GM12878 (cell line): ENCODE data around the gene SPSB3. TPM values are rescaled to one million over a fixed set of nuclear protein-coding genes. Genes with fewer than 3 reads are reported as not detected.

Source experiments
- ATAC-seq: fragments of 200-7000 bp; cut with Tn5 transposase; 3 replicates; pipeline ENCODE4 v1.9.1; 2020; ENCODE audit warnings: mild to moderate bottlenecking, moderate library complexity
- BruUV-seq: library from RNA; stranded (reverse); fragments of 400-500 nt; replicated peaks from 2 replicates; lab custom pipeline; 2021; lab: Mats Ljungman, UMichigan
- CTCF ChIA-PET: fragments of 300-600 bp; sonication (Branson Sonifier 250); formaldehyde crosslinking; extraction: SDS; loops from one replicate; lab custom pipeline; 2021; ENCODE audit warnings: inconsistent platforms; lab: Yijun Ruan, JAX
- POLR2A ChIA-PET: fragments of 350-600 bp; formaldehyde crosslinking; extraction: SDS; loops from one replicate; lab custom pipeline; 2021; ENCODE audit warnings: inconsistent platforms; lab: Charles Lee
- RAD21 ChIA-PET: fragments of 300-600 bp; sonication (Branson Sonifier 250); formaldehyde crosslinking; loops from one replicate; lab custom pipeline; 2023; ENCODE audit warnings: antibody characterized with exemption; ENCODE audit not compliant: unreplicated experiment; lab: Charles Lee
- SMC1A ChIA-PET: fragments of 300-600 bp; sonication (Branson Sonifier 250); formaldehyde crosslinking; loops from one replicate; lab custom pipeline; 2023; ENCODE audit not compliant: unreplicated experiment, uncharacterized antibody; lab: Charles Lee
- DNase-seq: peaks from one replicate; pipeline ENCODE4 v3.0.0-alpha.2; 2011; ENCODE audit warnings: low read depth, low spot score
- FAIRE-seq: peaks from 3 replicates; lab custom pipeline; 2011; peaks lifted over from hg19 to GRCh38; lab: Jason Lieb, UNC
- H2AFZ ChIP-seq: 2 replicates; pipeline ENCODE4 v1.6.0; 2011; ENCODE audit warnings: low read depth, low read length, control low read depth; ENCODE audit not compliant: control insufficient read depth
- H3K27ac ChIP-seq: 2 replicates; pipeline ENCODE4 v1.5.1; 2011; ENCODE audit warnings: control low read depth; ENCODE audit not compliant: control insufficient read depth, insufficient read depth
- H3K27me3 ChIP-seq, 2 experiments: replicated peaks in 1 of 2; 2 replicates each; pipeline versions ENCODE4 v1.6.0 to v1.6.1; 2011; ENCODE audit warnings: low read length in 1 of 2; ENCODE audit not compliant: control insufficient read depth in 2 of 2, insufficient read depth in 2 of 2
- H3K36me3 ChIP-seq, 2 experiments: 2 replicates each; pipeline ENCODE4 v1.5.1; 2011; ENCODE audit warnings: low read length in 1 of 2; ENCODE audit not compliant: control insufficient read depth in 2 of 2, insufficient read depth in 2 of 2
- H3K4me1 ChIP-seq: 2 replicates; pipeline ENCODE4 v1.6.1; 2011; ENCODE audit warnings: mild to moderate bottlenecking, low read length, moderate library complexity, mixed read lengths; ENCODE audit not compliant: control insufficient read depth, insufficient read depth
- H3K4me2 ChIP-seq: 2 replicates; pipeline ENCODE4 v1.6.0; 2011; ENCODE audit warnings: control low read depth; ENCODE audit not compliant: control insufficient read depth, insufficient read depth
- H3K4me3 ChIP-seq: fragments of 200-600 bp; sonication (generic); 2 replicates; pipeline ENCODE4 v1.5.1; 2016
- H3K79me2 ChIP-seq: 2 replicates; pipeline ENCODE4 v1.6.0; 2011; ENCODE audit warnings: low read length; ENCODE audit not compliant: control insufficient read depth, insufficient read depth
- H3K9ac ChIP-seq: 2 replicates; pipeline ENCODE4 v1.8.0; 2011; ENCODE audit warnings: low read length, control low read depth, mixed read lengths; ENCODE audit not compliant: control insufficient read depth, insufficient read depth
- H3K9me3 ChIP-seq: replicated peaks from 3 replicates; pipeline ENCODE4 v1.5.1; 2011; ENCODE audit warnings: mild to moderate bottlenecking, low read length; ENCODE audit not compliant: control insufficient read depth, insufficient read depth
- H4K20me1 ChIP-seq: 2 replicates; pipeline ENCODE4 v1.6.0; 2011; ENCODE audit not compliant: control insufficient read depth, insufficient read depth
- CBX3 ChIP-seq: fragments of 200-600 bp; sonication (generic); IDR thresholded peaks from 2 replicates; pipeline ENCODE4 v1.6.1; 2016; ENCODE audit warnings: low read depth, borderline replicate concordance
- CEBPB ChIP-seq, 2 experiments: fragments of 150-350 bp in 1 of 2; IDR thresholded peaks; 2 replicates each; pipeline ENCODE4 v1.6.1; 2012 to 2014; ENCODE audit warnings: low read depth in 2 of 2, low read length in 2 of 2, borderline replicate concordance in 1 of 2, inconsistent platforms in 1 of 2
- FOXM1 ChIP-seq: IDR thresholded peaks from 2 replicates; pipeline ENCODE4 v1.6.1; 2012; ENCODE audit warnings: low read depth, mild to moderate bottlenecking, inconsistent platforms, low read length, moderate library complexity
- MTA2 ChIP-seq: fragments of 450-650 bp; IDR thresholded peaks from 2 replicates; pipeline ENCODE4 v1.6.1; 2016; ENCODE audit warnings: low read depth, mild to moderate bottlenecking, moderate library complexity
- SPI1 ChIP-seq: IDR thresholded peaks from 2 replicates; pipeline ENCODE4 v1.6.1; 2011; ENCODE audit warnings: low read depth, mild to moderate bottlenecking, low read length, moderate library complexity, borderline replicate concordance; ENCODE audit not compliant: insufficient read depth
- SREBF1 ChIP-seq: IDR thresholded peaks from 2 replicates; pipeline ENCODE4 v1.6.1; 2012; ENCODE audit warnings: mild to moderate bottlenecking, low read length
- TCF3 ChIP-seq: IDR thresholded peaks from 2 replicates; pipeline ENCODE4 v1.6.1; 2012; ENCODE audit warnings: low read depth, mild to moderate bottlenecking, low read length, borderline replicate concordance; ENCODE audit not compliant: insufficient read depth
- WGBS: methylation state at CpG from one replicate; pipeline ENCODE4 v1.1.6; 2016; ENCODE audit warnings: low lambda C conversion rate; ENCODE audit not compliant: insufficient replicate concordance, insufficient coverage; ENCODE audit errors: missing lambda C conversion rate; 5-methylcytosine and 5-hydroxymethylcytosine counted together
- in situ Hi-C: fragments of 300-500 bp; cut with MboI; formaldehyde crosslinking; loops from 9 replicates; pipeline ENCODE4 v1.14.3; 2018; ENCODE audit warnings: mixed read lengths
- intact Hi-C: fragments of 100-400 bp; cut with micrococcal nuclease; formaldehyde crosslinking; loops from one replicate; pipeline ENCODE4 v1.14.2; 2022; ENCODE audit not compliant: unreplicated experiment
- polyA plus RNA-seq, 11 experiments: library from polyadenylated mRNA; depleted of rRNA in 4 of 11; unstranded in 6 of 11; stranded (reverse) in 5 of 11; fragments of >200 nt; fragmentation: Nextera tagmentation in 4 of 11; fragmentation: Illumina TruSeq in 1 of 11; extraction: Ambion mirVana in 4 of 11; extraction: Trizol in 1 of 11; gene quantifications; 1 replicate in 1 of 11; 2 replicates in 10 of 11; pipeline versions ENCODE4 v1.2.1 to v1.2.3, GENCODE V29; 2011 to 2016; ENCODE audit warnings: inconsistent platforms in 2 of 11, missing spikeins in 2 of 11, low read depth in 1 of 11
- total RNA-seq, 4 experiments: library from RNA; depleted of rRNA in 3 of 4; stranded (reverse); fragments of >200 nt in 3 of 4; fragmentation: Illumina TruSeq in 1 of 4; extraction: Trizol in 1 of 4; gene quantifications; 2 replicates each; pipeline versions ENCODE4 v1.2.1 to v1.2.3, GENCODE V29; 2013 to 2021
- TF ChIP-seq, protein P1 (sequence below): fragments of 450-650 bp; formaldehyde crosslinking; IDR thresholded peaks from 2 replicates; pipeline ENCODE4 v1.4.0; 2022; ENCODE audit warnings: mild to moderate bottlenecking, moderate library complexity
- TF ChIP-seq, protein P2 (sequence below): fragments of 450-650 bp; IDR thresholded peaks from 2 replicates; pipeline ENCODE4 v1.6.1; 2018; ENCODE audit warnings: borderline replicate concordance, mild to moderate bottlenecking; ENCODE audit not compliant: partially characterized antibody
- TF ChIP-seq, protein P3 (sequence below): fragments of 150-350 bp; IDR thresholded peaks from 2 replicates; pipeline ENCODE4 v1.6.1; 2014; ENCODE audit warnings: mild to moderate bottlenecking, low read depth, low read length
- TF ChIP-seq, protein P4 (sequence below): fragments of 450-650 bp; IDR thresholded peaks from 2 replicates; pipeline ENCODE4 v1.6.1; 2017; ENCODE audit warnings: mild to moderate bottlenecking, low read depth, inconsistent platforms; ENCODE audit not compliant: poor library complexity, severe bottlenecking

Gene SPSB3
- total and polyA plus RNA-seq, 10 of the 15 experiments (the other 5 are each of a cell fraction or from before 2014, with no cell fraction given), result 0.31 to 26.9 (median 14.0) TPM

DNA sequence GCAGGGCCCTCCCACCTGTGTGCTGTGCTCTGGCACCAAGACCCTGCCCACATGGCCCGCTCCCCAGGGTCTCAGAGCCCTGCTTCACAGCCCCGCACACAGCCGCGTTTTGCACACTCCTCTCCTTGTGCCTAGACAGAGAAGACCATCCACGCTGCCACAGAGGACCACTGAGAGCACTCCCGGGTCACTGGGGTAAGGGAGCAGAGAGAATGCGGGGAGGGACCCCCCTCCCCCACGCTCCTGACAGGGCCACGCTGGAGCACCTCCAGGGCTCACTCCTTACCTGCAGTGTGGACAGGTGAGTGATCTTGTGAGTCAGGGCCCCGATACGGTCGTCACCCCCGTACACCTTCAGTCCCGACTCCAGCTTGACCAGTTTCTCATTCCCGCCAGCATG is 37.2 kb upstream of the SPSB3 start:
- FAIRE-seq, result no peak
- H3K4me1 ChIP-seq, result no peaks in the 10 kb centered on the region
- TF ChIP-seq CEBPB (IDR thresholded peaks at IDR 0.05; ENCODE audit: borderline replicate concordance in 1 of 2, low read depth in 2 of 2, low read length in 2 of 2) (no peak), SREBF1 (no peak), TCF3 (no peak), CBX3 (no peak), MTA2 (no peak), SPI1 (no peak), FOXM1 (no peak)
- TF ChIP-seq, protein P1, sequence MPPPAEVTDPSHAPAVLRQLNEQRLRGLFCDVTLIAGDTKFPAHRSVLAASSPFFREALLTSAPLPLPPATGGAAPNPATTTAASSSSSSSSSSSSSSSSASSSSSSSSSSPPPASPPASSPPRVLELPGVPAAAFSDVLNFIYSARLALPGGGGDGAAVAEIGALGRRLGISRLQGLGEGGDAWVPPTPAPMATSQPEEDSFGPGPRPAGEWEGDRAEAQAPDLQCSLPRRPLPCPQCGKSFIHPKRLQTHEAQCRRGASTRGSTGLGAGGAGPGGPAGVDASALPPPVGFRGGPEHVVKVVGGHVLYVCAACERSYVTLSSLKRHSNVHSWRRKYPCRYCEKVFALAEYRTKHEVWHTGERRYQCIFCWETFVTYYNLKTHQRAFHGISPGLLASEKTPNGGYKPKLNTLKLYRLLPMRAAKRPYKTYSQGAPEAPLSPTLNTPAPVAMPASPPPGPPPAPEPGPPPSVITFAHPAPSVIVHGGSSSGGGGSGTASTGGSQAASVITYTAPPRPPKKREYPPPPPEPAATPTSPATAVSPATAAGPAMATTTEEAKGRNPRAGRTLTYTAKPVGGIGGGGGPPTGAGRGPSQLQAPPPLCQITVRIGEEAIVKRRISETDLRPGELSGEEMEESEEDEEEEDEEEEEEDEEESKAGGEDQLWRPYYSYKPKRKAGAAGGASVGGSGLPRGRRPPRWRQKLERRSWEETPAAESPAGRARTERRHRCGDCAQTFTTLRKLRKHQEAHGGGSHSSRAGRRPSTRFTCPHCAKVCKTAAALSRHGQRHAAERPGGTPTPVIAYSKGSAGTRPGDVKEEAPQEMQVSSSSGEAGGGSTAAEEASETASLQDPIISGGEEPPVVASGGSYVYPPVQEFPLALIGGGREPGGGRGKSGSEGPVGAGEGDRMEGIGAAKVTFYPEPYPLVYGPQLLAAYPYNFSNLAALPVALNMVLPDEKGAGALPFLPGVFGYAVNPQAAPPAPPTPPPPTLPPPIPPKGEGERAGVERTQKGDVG (CRISPR knock-in tag), result no peak
- TF ChIP-seq, protein P2, sequence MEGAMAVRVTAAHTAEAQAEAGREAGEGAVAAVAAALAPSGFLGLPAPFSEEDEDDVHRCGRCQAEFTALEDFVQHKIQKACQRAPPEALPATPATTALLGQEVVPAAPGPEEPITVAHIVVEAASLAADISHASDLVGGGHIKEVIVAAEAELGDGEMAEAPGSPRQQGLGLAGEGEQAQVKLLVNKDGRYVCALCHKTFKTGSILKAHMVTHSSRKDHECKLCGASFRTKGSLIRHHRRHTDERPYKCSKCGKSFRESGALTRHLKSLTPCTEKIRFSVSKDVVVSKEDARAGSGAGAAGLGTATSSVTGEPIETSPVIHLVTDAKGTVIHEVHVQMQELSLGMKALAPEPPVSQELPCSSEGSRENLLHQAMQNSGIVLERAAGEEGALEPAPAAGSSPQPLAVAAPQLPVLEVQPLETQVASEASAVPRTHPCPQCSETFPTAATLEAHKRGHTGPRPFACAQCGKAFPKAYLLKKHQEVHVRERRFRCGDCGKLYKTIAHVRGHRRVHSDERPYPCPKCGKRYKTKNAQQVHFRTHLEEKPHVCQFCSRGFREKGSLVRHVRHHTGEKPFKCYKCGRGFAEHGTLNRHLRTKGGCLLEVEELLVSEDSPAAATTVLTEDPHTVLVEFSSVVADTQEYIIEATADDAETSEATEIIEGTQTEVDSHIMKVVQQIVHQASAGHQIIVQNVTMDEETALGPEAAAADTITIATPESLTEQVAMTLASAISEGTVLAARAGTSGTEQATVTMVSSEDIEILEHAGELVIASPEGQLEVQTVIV, result no peak
- TF ChIP-seq, protein P3, sequence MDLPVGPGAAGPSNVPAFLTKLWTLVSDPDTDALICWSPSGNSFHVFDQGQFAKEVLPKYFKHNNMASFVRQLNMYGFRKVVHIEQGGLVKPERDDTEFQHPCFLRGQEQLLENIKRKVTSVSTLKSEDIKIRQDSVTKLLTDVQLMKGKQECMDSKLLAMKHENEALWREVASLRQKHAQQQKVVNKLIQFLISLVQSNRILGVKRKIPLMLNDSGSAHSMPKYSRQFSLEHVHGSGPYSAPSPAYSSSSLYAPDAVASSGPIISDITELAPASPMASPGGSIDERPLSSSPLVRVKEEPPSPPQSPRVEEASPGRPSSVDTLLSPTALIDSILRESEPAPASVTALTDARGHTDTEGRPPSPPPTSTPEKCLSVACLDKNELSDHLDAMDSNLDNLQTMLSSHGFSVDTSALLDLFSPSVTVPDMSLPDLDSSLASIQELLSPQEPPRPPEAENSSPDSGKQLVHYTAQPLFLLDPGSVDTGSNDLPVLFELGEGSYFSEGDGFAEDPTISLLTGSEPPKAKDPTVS, result no peak
- TF ChIP-seq, protein P4, sequence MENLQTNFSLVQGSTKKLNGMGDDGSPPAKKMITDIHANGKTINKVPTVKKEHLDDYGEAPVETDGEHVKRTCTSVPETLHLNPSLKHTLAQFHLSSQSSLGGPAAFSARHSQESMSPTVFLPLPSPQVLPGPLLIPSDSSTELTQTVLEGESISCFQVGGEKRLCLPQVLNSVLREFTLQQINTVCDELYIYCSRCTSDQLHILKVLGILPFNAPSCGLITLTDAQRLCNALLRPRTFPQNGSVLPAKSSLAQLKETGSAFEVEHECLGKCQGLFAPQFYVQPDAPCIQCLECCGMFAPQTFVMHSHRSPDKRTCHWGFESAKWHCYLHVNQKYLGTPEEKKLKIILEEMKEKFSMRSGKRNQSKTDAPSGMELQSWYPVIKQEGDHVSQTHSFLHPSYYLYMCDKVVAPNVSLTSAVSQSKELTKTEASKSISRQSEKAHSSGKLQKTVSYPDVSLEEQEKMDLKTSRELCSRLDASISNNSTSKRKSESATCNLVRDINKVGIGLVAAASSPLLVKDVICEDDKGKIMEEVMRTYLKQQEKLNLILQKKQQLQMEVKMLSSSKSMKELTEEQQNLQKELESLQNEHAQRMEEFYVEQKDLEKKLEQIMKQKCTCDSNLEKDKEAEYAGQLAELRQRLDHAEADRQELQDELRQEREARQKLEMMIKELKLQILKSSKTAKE, result no peak

More for the DNA sequence above, 37.2 kb upstream of the SPSB3 start:
- POLR2A ChIA-PET, result no interaction called here
- no peak overlapping the region for H3K4me3 ChIP-seq
- H3K79me2 ChIP-seq, result no peaks in the 10 kb centered on the region
- no peak overlapping the region for H3K27ac ChIP-seq
- WGBS, result 90% methylated on average over 15 of the region's 15 CpGs
- no peak overlapping the region for H3K4me2 ChIP-seq
- SMC1A ChIA-PET, result no interaction called here
- no peak overlapping the region for H2AFZ ChIP-seq
- no peaks in the 10 kb centered on the region for H4K20me1 ChIP-seq
- no TSS peak for BruUV-seq
- CTCF ChIA-PET, result no interaction called here
- no peaks in the 10 kb centered on the region for H3K27me3 ChIP-seq
- H3K9me3 ChIP-seq, result no peaks in the 10 kb centered on the region
- intact Hi-C loops, result no loop called here
- H3K36me3 ChIP-seq, result no peaks in the 10 kb centered on the region; a peak in 2 of 4 replicates
- DNase-seq (no peak), ATAC-seq (no peak)
- no peak overlapping the region for H3K9ac ChIP-seq
- RAD21 ChIA-PET, result no interaction called here
- in situ Hi-C loops, result no loop called here
